Memory B cell (primary cell): ENCODE measurements around the gene GOLGA6A.

Experiments used
- ATAC-seq: fragments of 150-1000 bp; cut with Tn5 transposase; 2 replicates; pipeline ENCODE4 v1.10.0; 2021; ENCODE audit warnings: low read depth, mild to moderate bottlenecking, moderate library complexity
- DNase-seq, 2 donors: peaks; one replicate each; pipeline ENCODE4 v3.0.0; 2022; ENCODE audit warnings: low spot score in 2 of 2
- H3K27ac Mint-ChIP-seq: one replicate; pipeline ENCODE4 v1.8.0; 2022; ENCODE audit warnings: mild to moderate bottlenecking, moderate library complexity, mixed read lengths
- H3K27me3 Mint-ChIP-seq: one replicate; pipeline ENCODE4 v1.8.0; 2022; ENCODE audit warnings: mixed read lengths
- H3K36me3 Mint-ChIP-seq: one replicate; pipeline ENCODE4 v1.8.0; 2022; ENCODE audit warnings: mild to moderate bottlenecking, mixed read lengths
- H3K4me1 Mint-ChIP-seq: one replicate; pipeline ENCODE4 v1.8.0; 2022; ENCODE audit warnings: mixed read lengths
- H3K4me3 Mint-ChIP-seq: one replicate; pipeline ENCODE4 v1.8.0; 2022; ENCODE audit warnings: mild to moderate bottlenecking, moderate library complexity, mixed read lengths
- H3K9me3 Mint-ChIP-seq: one replicate; pipeline ENCODE4 v1.8.0; 2022; ENCODE audit warnings: mixed read lengths

GOLGA6A gene

DNA sequence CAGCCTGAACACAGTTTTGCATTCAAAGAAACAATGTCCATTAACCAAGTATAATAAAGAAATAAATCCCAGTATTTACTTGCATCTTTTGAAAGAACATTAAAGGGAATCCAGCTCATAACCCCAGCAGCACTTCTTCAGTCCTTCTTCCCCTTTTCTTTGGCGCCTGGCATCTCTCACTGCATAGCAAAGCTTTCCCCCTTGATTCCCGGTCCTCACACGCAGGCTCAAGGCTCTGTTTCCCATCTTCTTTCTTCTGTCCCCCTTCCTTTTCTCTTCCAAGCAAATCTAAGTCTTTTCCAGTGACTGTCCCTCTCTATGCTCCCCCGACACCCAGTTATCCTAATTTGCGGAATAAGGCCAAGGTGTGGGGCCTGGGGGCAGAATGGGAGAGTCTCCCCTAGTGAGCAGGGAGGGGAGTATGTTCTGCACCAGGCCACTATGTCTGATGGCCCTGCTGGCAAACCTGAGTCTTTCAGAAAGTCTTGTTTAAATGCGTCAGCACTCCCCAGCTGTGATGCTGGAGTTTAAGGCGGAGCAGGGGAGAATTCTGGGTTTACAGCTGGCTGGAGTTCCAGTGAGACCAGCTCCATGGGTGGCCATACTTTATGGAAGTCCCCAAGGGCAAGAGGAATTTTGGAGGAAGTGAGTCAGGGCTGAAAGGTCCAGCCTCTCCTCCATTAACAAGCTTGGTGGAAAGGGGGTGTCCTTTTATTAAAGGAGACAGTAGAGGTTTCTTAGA lies 42.1 kb downstream of the GOLGA6A start:
- H3K9me3 Mint-ChIP-seq = no peaks in the 10 kb centered on the region
- DNase-seq (no peak), ATAC-seq (no peak)
- peaks cover 38% of the 10 kb centered on the region for H3K36me3 Mint-ChIP-seq
- H3K4me1 Mint-ChIP-seq = peaks cover 3% of the 10 kb centered on the region
- no peak overlapping the region for H3K27ac Mint-ChIP-seq
- no peak overlapping the region for H3K4me3 Mint-ChIP-seq
- no peaks in the 10 kb centered on the region for H3K27me3 Mint-ChIP-seq

DNA sequence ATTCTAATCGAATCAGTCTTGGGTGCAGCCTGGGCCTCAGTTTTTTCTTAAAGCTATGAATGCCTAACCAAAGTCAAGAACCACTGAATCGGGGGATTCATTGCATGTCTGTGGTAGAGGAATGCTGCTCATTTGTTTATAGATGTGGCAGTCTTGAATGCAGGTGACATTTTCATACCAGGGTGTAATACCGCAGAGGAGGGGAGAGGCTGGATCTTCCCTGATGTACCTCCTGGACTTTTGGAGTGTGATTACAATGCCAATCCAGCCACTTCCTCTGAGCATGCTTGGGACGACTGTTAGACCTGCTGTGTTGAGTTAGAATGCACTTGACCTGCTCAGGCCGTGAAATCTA lies 42.7 kb downstream of the GOLGA6A start:
- H3K27ac Mint-ChIP-seq = no peak overlapping the region
- H3K27me3 Mint-ChIP-seq = no peaks in the 10 kb centered on the region
- no peak overlapping the region for H3K4me3 Mint-ChIP-seq
- peaks cover 39% of the 10 kb centered on the region for H3K36me3 Mint-ChIP-seq
- H3K9me3 Mint-ChIP-seq = no peaks in the 10 kb centered on the region
- DNase-seq (no peak), ATAC-seq (no peak)
- H3K4me1 Mint-ChIP-seq = peaks cover 3% of the 10 kb centered on the region

DNA sequence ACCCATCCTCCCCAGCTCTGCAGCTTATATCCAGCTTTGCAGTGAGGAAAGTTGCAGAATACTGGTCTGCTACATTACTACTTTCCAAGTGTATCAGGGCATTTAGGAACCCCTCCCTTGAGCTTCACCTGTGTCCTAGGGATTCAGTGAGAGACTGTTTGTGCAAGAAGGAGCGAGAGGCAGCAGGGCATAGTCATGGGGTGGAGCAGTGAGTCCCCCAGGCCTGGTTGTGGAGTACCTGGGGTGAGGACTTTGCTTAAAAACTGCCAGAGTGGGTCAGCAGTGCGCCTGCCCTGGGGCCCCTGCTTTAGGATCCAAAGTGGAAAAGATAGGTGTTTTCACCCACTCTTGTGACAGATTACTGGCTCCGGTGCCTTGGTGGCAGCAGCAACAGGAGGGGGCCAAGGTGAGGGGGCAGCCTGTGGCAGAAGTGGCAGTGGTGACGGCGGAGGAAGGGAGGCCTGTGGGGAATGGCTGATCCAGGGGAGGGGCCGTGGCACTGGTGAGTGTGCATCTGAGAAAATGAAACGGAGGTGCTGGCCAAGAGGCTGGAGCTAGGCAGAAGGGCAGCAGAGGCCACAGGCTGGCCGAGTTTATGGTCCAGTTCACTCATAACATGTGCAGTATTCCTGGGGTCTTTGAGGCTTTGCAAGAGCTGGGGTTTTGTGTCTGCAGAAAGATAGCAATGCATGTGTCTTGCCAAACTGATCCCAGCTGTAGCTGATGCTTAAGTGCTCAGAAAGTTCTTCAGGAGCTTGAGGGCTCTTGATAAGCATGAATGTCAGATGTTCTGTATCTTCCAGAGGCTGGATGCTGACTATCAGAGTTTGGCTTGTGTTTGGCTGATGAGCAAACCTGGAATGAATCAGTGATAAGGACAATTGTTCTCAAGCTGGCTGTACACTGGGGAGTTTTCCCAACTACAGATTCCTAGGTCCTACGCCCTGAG lies 43.4 kb downstream of the GOLGA6A start:
- H3K27ac Mint-ChIP-seq = peak overlapping the region; percentile 84
- DNase-seq (no peak), ATAC-seq (no peak)
- H3K9me3 Mint-ChIP-seq = no peaks in the 10 kb centered on the region
- H3K36me3 Mint-ChIP-seq = peaks cover 43% of the 10 kb centered on the region
- peaks cover 3% of the 10 kb centered on the region for H3K4me1 Mint-ChIP-seq
- no peaks in the 10 kb centered on the region for H3K27me3 Mint-ChIP-seq
- no peak overlapping the region for H3K4me3 Mint-ChIP-seq

DNA sequence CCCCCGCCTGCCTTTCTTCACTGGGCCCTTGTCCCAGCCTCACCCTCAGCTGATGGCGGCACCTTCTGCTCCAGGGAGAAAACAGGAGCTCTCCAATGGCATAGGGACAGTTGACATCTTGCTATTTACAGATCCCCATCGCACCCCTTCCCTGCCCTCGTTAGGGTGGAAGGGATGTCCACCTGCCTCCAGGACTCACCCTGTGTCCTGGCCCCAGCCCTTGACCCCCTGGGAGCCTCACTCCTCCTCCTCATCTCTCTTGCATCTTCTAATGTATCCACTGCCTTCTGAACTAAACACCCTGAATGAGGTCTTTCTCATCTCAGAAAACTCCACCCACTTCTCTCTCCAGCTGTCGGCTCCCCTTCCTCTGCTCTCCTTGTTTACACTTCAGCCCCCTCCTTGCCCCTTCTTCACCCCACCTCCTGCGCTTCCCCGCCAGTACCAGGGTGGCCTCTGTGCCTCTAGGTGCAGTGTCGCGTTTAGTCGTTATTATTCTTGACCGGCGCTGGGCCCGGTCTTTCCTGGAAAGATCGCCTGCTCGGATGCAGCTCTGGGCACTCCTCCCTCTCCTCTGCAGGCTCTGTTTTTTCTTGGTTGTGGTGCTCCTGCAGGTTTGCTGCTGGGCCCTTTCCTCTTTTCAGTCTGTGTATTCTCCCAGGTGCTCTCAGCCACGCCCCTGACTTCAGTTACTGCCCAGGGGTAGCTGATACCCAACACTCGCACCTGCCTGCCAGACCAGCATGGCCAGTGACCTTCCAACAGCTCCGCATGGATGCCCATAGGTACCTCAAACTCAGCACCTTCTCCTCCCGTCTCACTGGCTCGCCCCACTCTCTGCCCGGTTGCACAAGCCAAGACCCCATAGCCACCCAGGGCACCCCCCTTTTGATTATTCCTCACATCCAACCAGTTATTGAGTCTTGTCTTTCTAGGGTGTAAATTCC lies 44.9 kb downstream of the GOLGA6A start:
- no peak overlapping the region for H3K4me3 Mint-ChIP-seq
- peaks cover 39% of the 10 kb centered on the region for H3K36me3 Mint-ChIP-seq
- no peak overlapping the region for H3K27ac Mint-ChIP-seq

DNA sequence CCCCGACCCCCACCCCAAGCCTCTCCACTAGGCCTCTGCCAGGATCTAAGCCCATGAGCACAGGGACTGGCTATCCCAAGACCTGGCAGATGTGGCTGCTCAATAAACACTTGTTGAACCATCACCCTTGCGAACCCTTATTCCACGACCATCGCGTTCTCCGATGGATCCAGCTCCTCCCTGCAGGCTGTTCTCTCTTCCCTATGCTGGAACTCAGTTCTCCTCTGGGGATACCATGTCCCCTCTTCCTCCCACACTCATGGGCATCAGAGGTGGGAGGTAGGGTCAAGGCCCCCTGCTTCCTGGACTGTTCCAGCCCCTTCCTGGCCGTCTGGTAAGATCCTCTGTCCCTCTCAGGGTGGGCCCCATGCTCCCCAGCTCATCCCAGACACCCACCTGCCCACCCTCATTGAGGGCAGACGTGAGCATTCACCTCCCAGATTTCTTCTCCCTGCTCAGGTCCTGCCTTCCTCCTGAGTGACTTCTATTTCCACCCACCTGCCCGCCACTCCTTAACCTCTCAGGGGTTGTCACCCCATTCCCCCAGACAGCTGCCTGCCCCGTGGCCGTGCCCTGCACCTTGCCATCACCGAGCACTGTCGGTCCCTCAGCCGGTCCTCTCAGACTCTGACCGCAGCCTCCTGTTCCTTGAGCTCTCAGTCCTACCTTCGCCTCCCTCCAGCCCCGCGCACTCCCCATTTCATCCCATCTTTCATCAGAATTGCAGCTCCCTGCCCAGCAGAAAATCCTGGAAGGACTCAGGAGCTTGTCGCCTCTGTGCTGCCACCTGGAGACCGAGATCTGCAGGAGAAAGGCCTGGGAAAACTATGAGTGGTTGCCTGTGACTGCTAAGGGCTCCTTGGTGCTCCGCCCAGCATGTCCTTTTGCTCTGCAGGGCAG lies 45.8 kb downstream of the GOLGA6A start:
- DNase-seq (no peak), ATAC-seq (no peak)
- no peak overlapping the region for H3K4me3 Mint-ChIP-seq
- H3K4me1 Mint-ChIP-seq = peaks cover 3% of the 10 kb centered on the region
- peaks cover 36% of the 10 kb centered on the region for H3K36me3 Mint-ChIP-seq
- peak overlapping the region; percentile 36 for H3K27ac Mint-ChIP-seq
- no peaks in the 10 kb centered on the region for H3K27me3 Mint-ChIP-seq
- no peaks in the 10 kb centered on the region for H3K9me3 Mint-ChIP-seq

More for the DNA sequence above, 44.9 kb downstream of the GOLGA6A start:
- Mint-ChIP-seq H3K9me3 (no peaks in the 10 kb centered on the region), H3K27me3 (no peaks in the 10 kb centered on the region), H3K4me1 (peaks cover 3% of the 10 kb centered on the region)
- DNase-seq = no peak
- no peak for ATAC-seq

DNA sequence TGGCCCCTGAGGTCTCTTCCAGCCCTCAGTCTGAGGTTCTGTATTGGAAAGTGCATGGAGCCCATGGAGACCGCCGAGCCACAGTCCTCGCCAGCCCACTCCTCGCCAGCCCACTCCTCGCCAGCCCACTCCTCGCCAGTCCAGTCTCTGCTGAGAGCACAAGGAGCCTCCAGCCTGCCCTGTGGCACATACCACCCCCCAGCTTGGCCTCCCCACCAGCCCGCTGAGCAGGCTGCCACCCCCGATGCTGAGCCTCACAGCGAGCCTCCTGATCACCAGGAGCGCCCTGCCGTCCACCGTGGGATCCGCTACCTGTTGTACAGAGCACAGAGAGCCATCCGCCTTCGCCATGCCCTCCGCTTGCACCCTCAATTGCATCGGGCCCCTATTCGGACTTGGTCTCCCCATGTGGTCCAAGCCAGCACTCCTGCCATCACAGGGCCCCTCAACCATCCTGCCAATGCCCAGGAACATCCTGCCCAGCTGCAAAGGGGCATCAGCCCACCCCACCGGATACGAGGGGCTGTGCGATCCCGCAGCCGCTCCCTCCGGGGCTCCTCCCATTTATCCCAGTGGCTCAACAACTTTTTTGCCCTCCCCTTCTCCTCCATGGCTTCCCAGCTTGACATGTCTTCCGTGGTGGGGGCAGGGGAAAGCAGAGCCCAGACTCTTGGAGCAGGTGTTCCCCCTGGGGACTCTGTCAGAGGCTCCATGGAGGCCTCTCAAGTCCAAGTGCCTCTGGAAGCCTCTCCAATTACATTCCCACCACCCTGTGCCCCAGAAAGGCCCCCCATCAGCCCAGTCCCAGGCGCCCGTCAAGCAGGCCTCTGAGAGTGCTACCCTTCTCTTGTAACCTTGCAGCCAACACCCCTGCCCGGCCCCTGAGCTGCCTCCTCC lies 47.0 kb downstream of the GOLGA6A start:
- DNase-seq (no peak), ATAC-seq (no peak)
- H3K4me1 Mint-ChIP-seq = peaks cover 3% of the 10 kb centered on the region
- no peak overlapping the region for H3K27ac Mint-ChIP-seq
- H3K4me3 Mint-ChIP-seq = no peak overlapping the region
- no peaks in the 10 kb centered on the region for H3K27me3 Mint-ChIP-seq
- peaks cover 38% of the 10 kb centered on the region for H3K36me3 Mint-ChIP-seq
- H3K9me3 Mint-ChIP-seq = no peaks in the 10 kb centered on the region

DNA sequence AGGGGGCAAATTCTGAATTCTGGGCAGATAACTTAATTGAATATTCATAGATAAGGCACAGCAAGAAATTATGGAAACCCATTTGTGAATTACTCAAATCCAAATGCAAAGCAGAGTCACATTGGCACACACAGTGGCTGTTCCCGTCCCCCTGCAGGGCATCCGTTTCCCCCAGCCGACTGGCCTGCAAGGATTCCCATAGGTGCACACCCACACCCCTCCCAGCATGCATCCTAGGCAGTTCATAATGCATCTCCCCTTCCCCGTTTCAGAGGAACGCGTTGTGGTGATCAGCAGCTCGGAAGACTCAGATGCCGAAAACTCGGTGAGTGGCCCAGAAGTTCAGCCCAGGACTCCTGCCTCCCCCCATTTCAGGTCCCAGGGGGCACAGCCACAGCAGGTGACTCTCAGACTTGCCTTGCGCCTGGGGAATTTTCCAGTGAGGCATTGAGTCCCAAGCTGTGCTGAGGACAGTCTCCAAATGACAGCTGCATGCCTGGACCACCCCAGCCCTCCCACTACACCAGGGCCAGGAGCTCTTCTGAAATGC lies 48.1 kb downstream of the GOLGA6A start:
- Mint-ChIP-seq H3K36me3 (peaks cover 42% of the 10 kb centered on the region), H3K27me3 (no peaks in the 10 kb centered on the region), H3K4me1 (peaks cover 3% of the 10 kb centered on the region), H3K9me3 (no peaks in the 10 kb centered on the region), H3K4me3 (no peak overlapping the region), H3K27ac (no peak overlapping the region)
- ATAC-seq (no peak), DNase-seq (no peak)

DNA sequence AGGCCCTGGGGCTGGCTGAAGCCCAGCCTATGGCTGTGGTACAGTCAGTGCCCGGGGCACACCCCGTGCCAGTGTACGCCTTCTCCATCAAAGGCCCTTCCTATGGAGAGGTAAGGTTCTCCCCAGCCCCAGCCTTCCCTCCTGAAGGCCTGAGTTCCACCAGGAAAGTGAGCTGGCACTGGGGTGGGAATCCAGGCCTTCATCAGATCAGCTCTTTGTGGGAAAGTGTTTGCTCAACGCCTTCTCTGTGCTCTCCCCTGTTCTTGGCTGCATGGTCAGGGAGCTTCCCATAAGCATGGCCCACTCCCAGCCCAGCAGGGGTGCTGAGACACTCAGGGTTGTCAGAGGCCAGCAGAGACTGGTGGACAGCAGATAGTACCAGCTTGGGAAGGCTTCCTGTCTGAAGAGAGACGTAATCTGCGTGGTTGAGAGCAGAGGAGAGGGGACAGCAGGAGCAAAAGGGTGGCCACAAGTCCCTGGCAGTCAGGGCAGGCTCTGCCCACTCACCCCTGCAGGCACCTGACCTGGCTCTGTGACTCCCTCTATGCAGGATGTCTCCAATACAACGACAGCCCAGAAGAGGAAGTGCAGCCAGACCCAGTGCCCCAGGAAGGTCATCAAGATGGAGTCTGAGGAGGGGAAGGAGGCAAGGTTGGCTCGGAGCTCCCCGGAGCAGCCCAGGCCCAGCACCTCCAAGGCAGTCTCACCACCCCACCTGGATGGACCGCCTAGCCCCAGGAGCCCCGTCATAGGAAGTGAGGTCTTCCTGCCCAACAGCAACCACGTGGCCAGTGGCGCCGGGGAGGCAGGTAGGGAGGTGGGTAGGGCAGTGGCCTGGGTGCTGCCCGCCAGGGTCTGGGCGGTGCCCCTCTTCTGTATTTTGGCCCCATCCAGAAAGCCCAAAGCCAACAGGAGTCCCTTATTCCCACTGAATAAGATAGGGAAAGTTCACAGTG lies 49.5 kb downstream of the GOLGA6A start:
- peaks cover 39% of the 10 kb centered on the region for H3K36me3 Mint-ChIP-seq
- H3K27me3 Mint-ChIP-seq = no peaks in the 10 kb centered on the region
- DNase-seq (no peak), ATAC-seq (no peak)
- no peak overlapping the region for H3K27ac Mint-ChIP-seq
- peaks cover 3% of the 10 kb centered on the region for H3K4me1 Mint-ChIP-seq
- H3K4me3 Mint-ChIP-seq = no peak overlapping the region
- H3K9me3 Mint-ChIP-seq = no peaks in the 10 kb centered on the region

DNA sequence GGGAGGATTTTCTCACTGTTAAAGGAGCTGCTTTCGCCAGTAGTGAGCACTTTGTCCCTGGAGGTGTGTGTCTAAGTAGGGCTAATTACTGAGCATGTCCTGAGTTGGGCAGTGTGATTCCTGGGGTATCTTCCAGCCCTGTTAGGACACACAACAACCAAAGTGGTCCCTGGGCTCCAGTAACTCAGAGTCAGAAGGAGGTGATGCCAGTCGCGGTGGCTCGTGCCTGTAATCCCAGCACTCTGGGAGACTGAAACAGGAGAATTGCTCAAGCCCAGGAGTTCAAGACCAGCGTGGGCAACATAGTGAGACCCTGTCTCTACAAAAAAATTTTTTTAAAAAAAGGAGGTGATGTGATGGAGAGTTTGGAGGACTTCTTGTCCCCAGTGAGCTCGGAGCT lies 50.3 kb downstream of the GOLGA6A start:
- ATAC-seq (no peak), DNase-seq (no peak)
- Mint-ChIP-seq H3K36me3 (peaks cover 33% of the 10 kb centered on the region), H3K9me3 (no peaks in the 10 kb centered on the region), H3K27me3 (no peaks in the 10 kb centered on the region), H3K4me3 (no peak overlapping the region), H3K4me1 (peaks cover 3% of the 10 kb centered on the region), H3K27ac (no peak overlapping the region)

DNA sequence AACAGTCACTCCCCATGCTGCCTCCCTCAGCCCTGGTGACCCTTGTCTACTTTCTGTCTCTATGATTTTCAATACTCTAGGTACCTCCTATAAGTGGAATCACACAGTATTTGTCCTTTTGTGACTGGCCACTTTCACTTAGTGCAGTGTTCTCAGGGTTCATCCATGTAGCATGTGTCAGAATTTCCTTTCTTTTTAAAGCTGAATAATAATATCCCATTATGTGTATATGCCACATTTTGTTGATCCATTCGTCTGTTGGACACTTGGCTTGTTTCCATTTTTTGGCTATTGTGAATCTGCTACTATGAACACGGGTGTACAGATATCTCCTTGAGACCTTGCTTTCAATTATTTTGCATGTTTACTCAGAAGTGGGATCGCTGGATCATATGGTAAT lies 53.7 kb downstream of the GOLGA6A start:
- H3K27me3 Mint-ChIP-seq = no peaks in the 10 kb centered on the region
- ATAC-seq (no peak), DNase-seq (no peak)
- no peaks in the 10 kb centered on the region for H3K4me1 Mint-ChIP-seq
- H3K27ac Mint-ChIP-seq = no peak overlapping the region
- H3K9me3 Mint-ChIP-seq = no peaks in the 10 kb centered on the region
- no peak overlapping the region for H3K4me3 Mint-ChIP-seq
- peaks cover 18% of the 10 kb centered on the region for H3K36me3 Mint-ChIP-seq

DNA sequence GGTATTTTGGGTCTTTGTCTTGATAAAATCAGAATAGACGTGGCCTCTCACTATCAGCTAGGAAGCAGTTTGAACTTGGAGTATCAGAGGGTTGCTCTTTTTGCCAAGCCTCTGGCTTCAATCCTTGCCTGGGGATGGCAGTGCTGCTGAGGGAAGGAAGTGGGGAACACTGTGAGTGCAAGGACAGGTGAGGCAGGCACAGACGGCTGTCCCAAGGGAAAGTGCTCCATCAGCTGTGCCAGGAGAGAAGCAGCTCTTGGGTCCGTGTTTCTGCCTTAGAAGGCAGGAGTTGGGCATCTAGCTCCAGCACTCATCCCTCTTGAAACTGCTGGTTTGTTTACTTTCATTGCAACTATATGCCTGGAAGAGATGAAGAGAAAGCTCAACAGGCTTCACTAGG lies 54.7 kb downstream of the GOLGA6A start:
- no peaks in the 10 kb centered on the region for H3K9me3 Mint-ChIP-seq
- H3K4me3 Mint-ChIP-seq = no peak overlapping the region
- H3K27ac Mint-ChIP-seq = peak overlapping the region; percentile 41

More for the DNA sequence above, 54.7 kb downstream of the GOLGA6A start:
- no peaks in the 10 kb centered on the region for H3K27me3 Mint-ChIP-seq
- DNase-seq = no peak
- peaks cover 20% of the 10 kb centered on the region for H3K36me3 Mint-ChIP-seq
- ATAC-seq = no peak
- H3K4me1 Mint-ChIP-seq = no peaks in the 10 kb centered on the region
